ENCODE data around the gene ELF2.
"Not testable (repeated sequence)": the region's sequence is repeated elsewhere in the genome, so short reads cannot be mapped to it uniquely, and the experiment has no call there.

The ELF2 gene

DNA sequence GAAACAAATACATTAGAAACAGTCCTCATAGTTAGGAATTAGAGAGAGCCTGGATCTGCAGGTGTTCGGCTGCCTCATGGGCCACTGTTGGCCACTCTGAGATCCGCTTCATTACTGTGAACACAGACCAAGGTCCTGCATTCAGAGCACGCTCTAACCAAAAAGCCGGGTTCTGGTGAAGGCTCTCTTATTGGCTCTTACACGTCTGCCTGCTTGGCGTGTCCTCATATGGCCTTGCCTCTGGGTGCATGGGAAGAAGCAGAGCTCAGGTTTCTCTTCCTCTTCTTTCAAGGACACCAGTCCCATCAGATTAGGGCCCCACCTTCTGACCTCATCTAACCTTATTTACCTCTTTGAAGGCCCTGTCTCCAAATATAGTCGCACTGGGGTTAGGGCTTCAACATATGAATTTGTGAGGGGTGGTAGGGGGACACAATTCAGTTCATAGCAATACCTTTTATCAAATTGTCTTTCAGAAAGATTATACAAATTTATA lies 37.1 kb upstream of the ELF2 start:
- Histone ChIP-seq H3K4me3 (replicated peaks; ENCODE audit: low read depth, low read length) (no peak overlapping the region), H3K36me3 (ENCODE audit: control insufficient read depth, insufficient read depth, low read length) (no peaks in the 10 kb centered on the region), H3K27me3 (replicated peaks; ENCODE audit: control insufficient read depth, insufficient read depth, low read length) (no peaks in the 10 kb centered on the region)
- TF ChIP-seq, protein P1, sequence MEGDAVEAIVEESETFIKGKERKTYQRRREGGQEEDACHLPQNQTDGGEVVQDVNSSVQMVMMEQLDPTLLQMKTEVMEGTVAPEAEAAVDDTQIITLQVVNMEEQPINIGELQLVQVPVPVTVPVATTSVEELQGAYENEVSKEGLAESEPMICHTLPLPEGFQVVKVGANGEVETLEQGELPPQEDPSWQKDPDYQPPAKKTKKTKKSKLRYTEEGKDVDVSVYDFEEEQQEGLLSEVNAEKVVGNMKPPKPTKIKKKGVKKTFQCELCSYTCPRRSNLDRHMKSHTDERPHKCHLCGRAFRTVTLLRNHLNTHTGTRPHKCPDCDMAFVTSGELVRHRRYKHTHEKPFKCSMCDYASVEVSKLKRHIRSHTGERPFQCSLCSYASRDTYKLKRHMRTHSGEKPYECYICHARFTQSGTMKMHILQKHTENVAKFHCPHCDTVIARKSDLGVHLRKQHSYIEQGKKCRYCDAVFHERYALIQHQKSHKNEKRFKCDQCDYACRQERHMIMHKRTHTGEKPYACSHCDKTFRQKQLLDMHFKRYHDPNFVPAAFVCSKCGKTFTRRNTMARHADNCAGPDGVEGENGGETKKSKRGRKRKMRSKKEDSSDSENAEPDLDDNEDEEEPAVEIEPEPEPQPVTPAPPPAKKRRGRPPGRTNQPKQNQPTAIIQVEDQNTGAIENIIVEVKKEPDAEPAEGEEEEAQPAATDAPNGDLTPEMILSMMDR (IDR thresholded peaks at IDR 0.05; ENCODE audit: insufficient read depth, low read length, poor library complexity, severe bottlenecking) = no peak
- peak; percentile 76 for DNase-seq (ENCODE audit: extremely low read depth, insufficient read length)

DNA sequence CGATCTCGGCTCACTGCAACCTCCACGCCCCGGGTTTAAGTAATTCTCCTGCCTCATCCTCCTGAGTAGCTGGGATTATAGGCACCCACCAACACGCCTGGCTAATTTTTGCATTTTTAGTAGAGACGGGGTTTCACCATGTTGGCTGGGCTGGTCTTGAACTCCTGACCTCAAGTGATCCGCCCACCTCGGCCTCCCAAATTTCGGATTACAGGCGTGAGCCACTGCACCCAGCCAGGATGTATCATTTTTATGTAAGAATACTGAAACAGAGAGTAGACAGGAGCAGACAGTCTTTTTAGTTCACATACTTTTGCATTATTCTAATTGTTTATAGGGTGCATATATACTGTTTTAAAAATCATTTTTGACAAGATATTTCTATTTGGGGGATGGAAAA lies 36.6 kb upstream of the ELF2 start:
- DNase-seq (ENCODE audit: extremely low read depth, insufficient read length); H3K36me3 ChIP-seq (ENCODE audit: control insufficient read depth, insufficient read depth, low read length); H3K4me3 ChIP-seq (replicated peaks; ENCODE audit: low read depth, low read length): not testable (repeated sequence)

DNA sequence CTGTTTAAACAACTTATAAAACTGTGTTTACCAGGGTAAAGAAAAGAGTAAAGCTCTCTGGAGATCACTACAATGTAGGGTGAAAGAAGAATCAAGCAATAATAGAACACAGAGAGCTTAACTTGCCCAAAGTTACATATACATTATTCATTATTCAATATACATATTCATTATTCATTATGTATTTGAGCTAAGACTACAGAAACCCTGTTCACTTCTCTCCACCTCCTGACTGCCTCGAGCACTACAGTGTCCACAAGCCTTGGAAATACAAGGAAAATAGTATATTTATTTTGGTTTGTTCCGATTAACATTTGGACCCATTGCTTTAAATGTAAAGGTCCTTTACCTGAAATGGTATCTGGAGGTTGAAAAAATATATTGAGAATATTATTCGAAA lies 35.9 kb upstream of the ELF2 start:
- Histone ChIP-seq H3K27me3 (replicated peaks; ENCODE audit: control insufficient read depth, insufficient read depth, low read length) (no peaks in the 10 kb centered on the region), H3K36me3 (ENCODE audit: control insufficient read depth, insufficient read depth, low read length) (no peaks in the 10 kb centered on the region), H3K4me3 (replicated peaks; ENCODE audit: low read depth, low read length) (no peak overlapping the region)
- DNase-seq (ENCODE audit: extremely low read depth, insufficient read length) = no peak
- TF ChIP-seq, protein P1 (IDR thresholded peaks at IDR 0.05; ENCODE audit: insufficient read depth, low read length, poor library complexity, severe bottlenecking) = no peak

More for the DNA sequence above, 36.6 kb upstream of the ELF2 start:
- not testable (repeated sequence) for H3K27me3 ChIP-seq (replicated peaks; ENCODE audit: control insufficient read depth, insufficient read depth, low read length)

DNA sequence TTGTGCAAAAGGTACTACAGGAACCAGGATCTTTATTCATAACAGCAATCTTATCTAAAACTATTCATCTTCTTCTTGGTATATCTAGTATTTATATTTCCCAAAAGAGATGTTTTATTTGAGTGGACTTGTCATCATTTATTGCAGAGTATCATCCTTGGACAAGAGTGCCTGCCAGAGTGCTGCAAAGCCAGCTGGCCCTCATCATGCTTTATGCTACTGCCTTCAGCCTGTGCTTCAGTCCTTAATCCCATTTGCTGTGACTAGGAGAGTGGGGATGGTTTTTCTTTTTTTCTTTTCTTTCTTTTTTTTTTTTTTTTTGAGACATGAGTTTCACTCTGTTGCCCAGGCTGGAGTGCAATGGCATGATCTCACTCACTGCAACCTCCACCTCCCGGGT lies 33.5 kb upstream of the ELF2 start:
- Histone ChIP-seq H3K27me3 (replicated peaks; ENCODE audit: control insufficient read depth, insufficient read depth, low read length) (no peaks in the 10 kb centered on the region), H3K4me3 (replicated peaks; ENCODE audit: low read depth, low read length) (no peak overlapping the region), H3K36me3 (ENCODE audit: control insufficient read depth, insufficient read depth, low read length) (no peaks in the 10 kb centered on the region)
- TF ChIP-seq, protein P1 (IDR thresholded peaks at IDR 0.05; ENCODE audit: insufficient read depth, low read length, poor library complexity, severe bottlenecking) = no peak
- no peak for DNase-seq (ENCODE audit: extremely low read depth, insufficient read length)

DNA sequence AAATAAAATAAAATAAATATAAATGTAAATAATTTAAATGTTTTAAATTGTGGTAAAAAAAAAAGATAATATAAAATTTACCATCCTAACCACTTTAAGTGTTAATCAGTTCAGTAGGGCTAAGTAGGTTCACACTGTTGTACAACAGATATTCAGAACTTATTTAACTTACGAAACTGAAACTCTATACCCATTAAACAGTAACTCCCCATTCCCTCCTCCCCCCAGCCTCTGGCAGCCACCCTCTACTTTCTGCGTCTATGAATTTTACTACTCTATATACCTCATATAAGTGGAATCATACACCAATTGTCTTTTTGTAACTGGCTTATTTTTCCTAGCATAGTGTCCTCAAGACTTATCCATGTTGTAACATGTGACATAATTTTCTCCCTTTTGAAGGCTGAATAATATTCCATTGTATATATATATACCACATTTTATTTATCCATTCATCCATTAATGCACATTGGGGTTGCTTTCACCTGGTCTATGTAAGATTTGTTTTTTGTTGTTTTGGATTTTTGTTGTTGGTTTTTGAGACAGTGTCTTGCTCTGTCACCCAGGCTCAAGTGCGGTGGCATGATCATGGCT lies 32.5 kb upstream of the ELF2 start:
- TF ChIP-seq, protein P1 (IDR thresholded peaks at IDR 0.05; ENCODE audit: insufficient read depth, low read length, poor library complexity, severe bottlenecking) = no peak
- Histone ChIP-seq H3K27me3 (replicated peaks; ENCODE audit: control insufficient read depth, insufficient read depth, low read length) (no peaks in the 10 kb centered on the region), H3K4me3 (replicated peaks; ENCODE audit: low read depth, low read length) (no peak overlapping the region), H3K36me3 (ENCODE audit: control insufficient read depth, insufficient read depth, low read length) (no peaks in the 10 kb centered on the region)
- DNase-seq (ENCODE audit: extremely low read depth, insufficient read length) = no peak

DNA sequence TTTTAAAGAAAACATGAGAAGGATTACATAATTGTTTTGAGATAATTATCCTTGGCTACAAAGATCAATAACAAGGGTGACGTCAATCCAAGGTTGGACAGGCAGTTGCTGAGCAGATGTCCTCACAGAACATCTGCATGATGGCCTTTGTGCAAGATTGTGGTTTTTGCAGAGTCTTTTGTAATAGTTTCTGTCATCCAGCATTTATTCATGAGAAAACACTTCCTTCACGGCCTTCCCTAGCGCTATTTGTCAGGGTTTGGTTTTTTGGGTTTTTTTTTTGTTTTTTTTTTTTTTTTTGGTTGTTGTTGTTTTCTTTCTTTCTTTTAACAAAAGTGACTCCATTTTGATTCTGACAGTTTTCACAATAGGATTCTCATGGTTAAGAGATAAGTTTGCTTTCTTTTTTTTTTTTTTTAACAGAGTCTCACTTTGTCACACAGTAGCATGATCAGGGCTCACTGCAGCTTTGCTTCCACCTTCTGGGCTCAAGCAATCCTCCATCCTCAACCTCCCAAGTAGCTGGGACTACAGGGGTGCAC lies 31.5 kb upstream of the ELF2 start:
- DNase-seq (ENCODE audit: extremely low read depth, insufficient read length) = peak; percentile 44
- no peaks in the 10 kb centered on the region for H3K36me3 ChIP-seq (ENCODE audit: control insufficient read depth, insufficient read depth, low read length)
- H3K27me3 ChIP-seq (replicated peaks; ENCODE audit: control insufficient read depth, insufficient read depth, low read length) = no peaks in the 10 kb centered on the region
- H3K4me3 ChIP-seq (replicated peaks; ENCODE audit: low read depth, low read length) = no peak overlapping the region
- TF ChIP-seq, protein P1 (IDR thresholded peaks at IDR 0.05; ENCODE audit: insufficient read depth, low read length, poor library complexity, severe bottlenecking) = no peak
